HepG2 (cell line): ENCODE measurements around the gene ATRAID. TPM values are rescaled to one million over a fixed set of nuclear protein-coding genes. Genes with fewer than 3 reads are reported as not detected.

ENCODE experiments used
- CBX1 ChIP-seq: IDR thresholded peaks from one replicate; pipeline ENCODE4 v1.6.1; 2016; ENCODE audit warnings: antibody characterized with exemption, low read depth
- HNF4G ChIP-seq, 2 experiments: sonication (generic) in 1 of 2; formaldehyde crosslinking in 1 of 2; IDR thresholded peaks; 2 replicates each; pipeline versions ENCODE4 v1.4.0 to v1.6.1; 2011 to 2020; ENCODE audit warnings: borderline replicate concordance in 2 of 2, low read depth in 2 of 2, mild to moderate bottlenecking in 2 of 2, low read length in 1 of 2, missing genetic modification reagents in 1 of 2, moderate library complexity in 1 of 2
- NR3C1 ChIP-seq: sonication (generic); formaldehyde crosslinking; IDR thresholded peaks from 2 replicates; pipeline ENCODE4 v1.4.0; 2020; ENCODE audit warnings: missing genetic modification reagents
- PAF1 ChIP-seq: IDR thresholded peaks from 2 replicates; pipeline ENCODE4 v1.6.1; 2016; ENCODE audit warnings: missing genetic modification reagents, missing compliant biosample characterization
- REL ChIP-seq: sonication (generic); formaldehyde crosslinking; conservative IDR thresholded peaks from 2 replicates; pipeline ENCODE4 v1.8.0; 2022; ENCODE audit warnings: mild to moderate bottlenecking, missing genetic modification reagents, moderate library complexity
- SRY ChIP-seq: sonication (generic); formaldehyde crosslinking; IDR thresholded peaks from 2 replicates; pipeline ENCODE4 v1.8.0; 2022; ENCODE audit warnings: mild to moderate bottlenecking, missing genetic modification reagents
- TAF15 ChIP-seq: fragments of 200-400 bp; formaldehyde crosslinking; IDR thresholded peaks from one replicate; pipeline ENCODE4 v1.6.1; 2018; ENCODE audit warnings: mild to moderate bottlenecking, low read depth, low read length; ENCODE audit not compliant: poor library complexity, severe bottlenecking
- THAP11 ChIP-seq: IDR thresholded peaks from 2 replicates; pipeline ENCODE4 v1.6.1; 2016; ENCODE audit warnings: missing biosample characterization, missing genetic modification reagents
- ZFP90 ChIP-seq: sonication (generic); formaldehyde crosslinking; IDR thresholded peaks from 2 replicates; pipeline ENCODE4 v1.8.0; 2022; ENCODE audit warnings: missing genetic modification reagents, mild to moderate bottlenecking, inconsistent platforms, borderline replicate concordance
- ZFY ChIP-seq: sonication (generic); formaldehyde crosslinking; IDR thresholded peaks from 2 replicates; pipeline ENCODE4 v1.4.0; 2020; ENCODE audit warnings: missing genetic modification reagents
- ZFYVE20 ChIP-seq: sonication (generic); formaldehyde crosslinking; IDR thresholded peaks from 2 replicates; pipeline ENCODE4 v1.8.0; 2023; ENCODE audit warnings: low read depth, mild to moderate bottlenecking, moderate library complexity, missing genetic modification reagents, borderline replicate concordance
- ZNF10 ChIP-seq: sonication (generic); formaldehyde crosslinking; IDR thresholded peaks from 2 replicates; pipeline ENCODE4 v1.4.0; 2020; ENCODE audit warnings: mild to moderate bottlenecking, low read depth, missing genetic modification reagents, borderline replicate concordance
- ZNF296 ChIP-seq: sonication (generic); formaldehyde crosslinking; conservative IDR thresholded peaks from 2 replicates; pipeline ENCODE4 v1.5.0; 2020; ENCODE audit warnings: mild to moderate bottlenecking, missing genetic modification reagents
- ZNF329 ChIP-seq: sonication (generic); formaldehyde crosslinking; IDR thresholded peaks from 2 replicates; pipeline ENCODE4 v1.9.0; 2021; ENCODE audit warnings: low read depth, mild to moderate bottlenecking, missing genetic modification reagents
- ZNF468 ChIP-seq: sonication (generic); formaldehyde crosslinking; IDR thresholded peaks from 2 replicates; pipeline ENCODE4 v1.8.0; 2022; ENCODE audit warnings: mild to moderate bottlenecking, moderate library complexity, missing genetic modification reagents
- ZNF547 ChIP-seq: sonication (generic); formaldehyde crosslinking; IDR thresholded peaks from 2 replicates; pipeline ENCODE4 v1.5.1; 2020; ENCODE audit warnings: mild to moderate bottlenecking, missing genetic modification reagents
- ZNF589 ChIP-seq: sonication (generic); formaldehyde crosslinking; conservative IDR thresholded peaks from 2 replicates; pipeline ENCODE4 v1.8.0; 2022; ENCODE audit warnings: mild to moderate bottlenecking, moderate library complexity, missing genetic modification reagents
- ZNF629 ChIP-seq: sonication (generic); formaldehyde crosslinking; conservative IDR thresholded peaks from 2 replicates; pipeline ENCODE4 v1.5.0; 2020; ENCODE audit warnings: missing genetic modification reagents
- polyA plus RNA-seq, 8 experiments: library from polyadenylated mRNA; depleted of rRNA in 3 of 8; stranded (reverse) in 7 of 8; unstranded in 1 of 8; fragments of >200 nt; fragmentation: Illumina TruSeq in 4 of 8; extraction: Trizol in 4 of 8; gene quantifications; 2 replicates each; pipeline versions ENCODE4 v1.2.1 to v1.2.3, GENCODE V29; 2011 to 2016; ENCODE audit warnings: low read depth in 4 of 8, missing spikeins in 1 of 8, mixed read lengths in 1 of 8; ENCODE audit not compliant: insufficient read depth in 1 of 8
- total RNA-seq, 5 experiments: library from RNA; depleted of rRNA; stranded (reverse); fragments of >200 nt; fragmentation: Illumina TruSeq; extraction: Trizol; gene quantifications; 2 replicates each; pipeline ENCODE4 v1.2.3, GENCODE V29; 2016; ENCODE audit warnings: low read depth in 1 of 5
- TF ChIP-seq, protein P1 (sequence below), 2 experiments: sonication (generic) in 1 of 2; formaldehyde crosslinking in 1 of 2; IDR thresholded peaks; 2 replicates each; pipeline versions ENCODE4 v1.4.0 to v1.6.1; 2016 to 2020; ENCODE audit warnings: borderline replicate concordance in 1 of 2, low read depth in 1 of 2, mild to moderate bottlenecking in 1 of 2, missing genetic modification reagents in 1 of 2
- TF ChIP-seq, protein P2 (sequence below): sonication (generic); formaldehyde crosslinking; IDR thresholded peaks from 2 replicates; pipeline ENCODE4 v1.5.1; 2020; ENCODE audit warnings: missing genetic modification reagents, mild to moderate bottlenecking, borderline replicate concordance
- TF ChIP-seq, protein P3 (sequence below): sonication (generic); formaldehyde crosslinking; IDR thresholded peaks from 2 replicates; pipeline ENCODE4 v1.9.0; 2021; ENCODE audit warnings: missing genetic modification reagents, borderline replicate concordance

The ATRAID gene
- total and polyA plus RNA-seq, 2 of the 13 experiments (the other 11 are each of a cell fraction or from before 2014, with no cell fraction given): 207 to 382 TPM

DNA sequence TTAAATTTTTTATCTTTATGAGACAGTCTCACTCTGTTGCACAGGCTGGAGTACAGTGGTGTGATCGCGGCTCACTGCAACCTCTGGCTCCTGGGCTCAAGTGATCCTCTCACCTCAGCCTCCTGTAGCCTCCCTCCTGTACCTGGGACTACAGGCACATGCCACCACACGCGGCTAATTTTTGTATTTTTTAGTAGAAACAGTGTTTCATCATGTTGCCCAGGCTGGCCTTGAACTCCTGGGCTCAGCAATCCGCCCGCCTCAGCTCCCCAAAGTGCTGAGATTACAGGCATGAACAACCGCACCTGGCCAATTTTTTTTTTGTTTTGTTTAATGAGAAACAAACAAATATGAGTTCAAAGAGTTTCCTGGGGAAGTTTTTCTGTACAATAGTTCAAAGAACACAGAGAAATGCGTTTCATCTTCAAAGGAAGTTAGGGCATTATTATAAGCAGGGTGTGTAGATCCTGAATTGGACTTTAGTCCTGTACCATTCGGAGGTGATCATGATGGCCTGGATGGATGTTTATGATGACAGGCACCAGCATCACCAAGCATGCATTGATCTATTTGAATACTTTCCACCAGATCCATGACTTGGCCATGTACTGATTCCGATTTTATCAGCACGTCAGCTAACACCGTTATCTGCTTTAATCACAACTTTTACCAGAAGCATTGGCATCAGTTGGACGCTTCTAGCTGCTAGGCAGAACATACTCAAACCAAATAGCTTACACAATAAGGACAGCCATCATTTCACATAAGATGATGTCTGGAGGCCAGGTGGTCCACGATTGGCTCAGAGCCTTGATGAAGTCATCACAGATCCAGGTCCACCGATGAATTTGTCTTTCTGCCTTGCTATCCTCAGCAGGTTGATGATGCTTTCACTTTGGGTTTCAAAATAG, 34.1 kb upstream of the ATRAID start (continued):
- TF ChIP-seq, protein P1, sequence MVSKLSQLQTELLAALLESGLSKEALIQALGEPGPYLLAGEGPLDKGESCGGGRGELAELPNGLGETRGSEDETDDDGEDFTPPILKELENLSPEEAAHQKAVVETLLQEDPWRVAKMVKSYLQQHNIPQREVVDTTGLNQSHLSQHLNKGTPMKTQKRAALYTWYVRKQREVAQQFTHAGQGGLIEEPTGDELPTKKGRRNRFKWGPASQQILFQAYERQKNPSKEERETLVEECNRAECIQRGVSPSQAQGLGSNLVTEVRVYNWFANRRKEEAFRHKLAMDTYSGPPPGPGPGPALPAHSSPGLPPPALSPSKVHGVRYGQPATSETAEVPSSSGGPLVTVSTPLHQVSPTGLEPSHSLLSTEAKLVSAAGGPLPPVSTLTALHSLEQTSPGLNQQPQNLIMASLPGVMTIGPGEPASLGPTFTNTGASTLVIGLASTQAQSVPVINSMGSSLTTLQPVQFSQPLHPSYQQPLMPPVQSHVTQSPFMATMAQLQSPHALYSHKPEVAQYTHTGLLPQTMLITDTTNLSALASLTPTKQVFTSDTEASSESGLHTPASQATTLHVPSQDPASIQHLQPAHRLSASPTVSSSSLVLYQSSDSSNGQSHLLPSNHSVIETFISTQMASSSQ (IDR thresholded peaks at IDR 0.05; ENCODE audit: low read depth): peak; percentile 89
- TF ChIP-seq, protein P1 (CRISPR knock-in tag; IDR thresholded peaks at IDR 0.05; ENCODE audit: borderline replicate concordance): 0 out of 2 replicates have a peak, but pooled peaks have one; percentile 56
- TF ChIP-seq ZNF468 (CRISPR knock-in tag) (no peak), ZNF296 (CRISPR knock-in tag) (no peak), HNF4G (IDR thresholded peaks at IDR 0.05; ENCODE audit: borderline replicate concordance, low read depth, low read length) (peak; percentile 87), HNF4G (CRISPR knock-in tag; IDR thresholded peaks at IDR 0.05; ENCODE audit: borderline replicate concordance, low read depth) (peak; percentile 72), ZNF629 (peak; percentile 46; the same call in 1 of the 2 replicates), ZNF547 (CRISPR knock-in tag) (peak; percentile 50), CBX1 (peak; percentile 56), ZFY (CRISPR knock-in tag) (peak; percentile 54; the same call in 1 of the 2 replicates), TAF15 (no peak), ZNF329 (CRISPR knock-in tag) (peak; percentile 8; the same call in 1 of the 2 replicates), ZFYVE20 (no peak), SRY (CRISPR knock-in tag) (peak; percentile 50), THAP11 (CRISPR knock-in tag) (peak; percentile 65), PAF1 (CRISPR knock-in tag) (no peak), ZFP90 (peak; percentile 67; the same call in 1 of the 2 replicates), ZNF589 (CRISPR knock-in tag) (peak; percentile 90), REL (peak; percentile 61; the same call in 1 of the 2 replicates), NR3C1 (CRISPR knock-in tag) (no peak), ZNF10 (no peak)
- TF ChIP-seq, protein P2, sequence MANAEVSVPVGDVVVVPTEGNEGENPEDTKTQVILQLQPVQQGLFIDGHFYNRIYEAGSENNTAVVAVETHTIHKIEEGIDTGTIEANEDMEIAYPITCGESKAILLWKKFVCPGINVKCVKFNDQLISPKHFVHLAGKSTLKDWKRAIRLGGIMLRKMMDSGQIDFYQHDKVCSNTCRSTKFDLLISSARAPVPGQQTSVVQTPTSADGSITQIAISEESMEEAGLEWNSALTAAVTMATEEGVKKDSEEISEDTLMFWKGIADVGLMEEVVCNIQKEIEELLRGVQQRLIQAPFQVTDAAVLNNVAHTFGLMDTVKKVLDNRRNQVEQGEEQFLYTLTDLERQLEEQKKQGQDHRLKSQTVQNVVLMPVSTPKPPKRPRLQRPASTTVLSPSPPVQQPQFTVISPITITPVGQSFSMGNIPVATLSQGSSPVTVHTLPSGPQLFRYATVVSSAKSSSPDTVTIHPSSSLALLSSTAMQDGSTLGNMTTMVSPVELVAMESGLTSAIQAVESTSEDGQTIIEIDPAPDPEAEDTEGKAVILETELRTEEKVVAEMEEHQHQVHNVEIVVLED (CRISPR knock-in tag): peak; percentile 56; the same call in 1 of the 2 replicates
- TF ChIP-seq, protein P3, sequence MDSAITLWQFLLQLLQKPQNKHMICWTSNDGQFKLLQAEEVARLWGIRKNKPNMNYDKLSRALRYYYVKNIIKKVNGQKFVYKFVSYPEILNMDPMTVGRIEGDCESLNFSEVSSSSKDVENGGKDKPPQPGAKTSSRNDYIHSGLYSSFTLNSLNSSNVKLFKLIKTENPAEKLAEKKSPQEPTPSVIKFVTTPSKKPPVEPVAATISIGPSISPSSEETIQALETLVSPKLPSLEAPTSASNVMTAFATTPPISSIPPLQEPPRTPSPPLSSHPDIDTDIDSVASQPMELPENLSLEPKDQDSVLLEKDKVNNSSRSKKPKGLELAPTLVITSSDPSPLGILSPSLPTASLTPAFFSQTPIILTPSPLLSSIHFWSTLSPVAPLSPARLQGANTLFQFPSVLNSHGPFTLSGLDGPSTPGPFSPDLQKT (CRISPR knock-in tag): no peak
